Glomerular endothelial cell (primary cell): ENCODE measurements around the gene HBA1. TPM values are rescaled to one million over a fixed set of nuclear protein-coding genes. Genes with fewer than 3 reads are reported as not detected.
"Not testable (repeated sequence)": the region's sequence is repeated elsewhere in the genome, so short reads cannot be mapped to it uniquely, and the experiment has no call there.

Experiments
- DNase-seq: peaks from one replicate; pipeline ENCODE4 v3.0.0-alpha.2; 2011; ENCODE audit warnings: low read depth, low spot score; ENCODE audit errors: extremely low read depth
- total RNA-seq: library from RNA; depleted of rRNA; stranded (reverse); fragments of >200 nt; gene quantifications from 2 replicates; pipeline ENCODE4 v1.2.3, GENCODE V29; 2015

Gene HBA1
- total RNA-seq: not detected in 2 replicates

DNA sequence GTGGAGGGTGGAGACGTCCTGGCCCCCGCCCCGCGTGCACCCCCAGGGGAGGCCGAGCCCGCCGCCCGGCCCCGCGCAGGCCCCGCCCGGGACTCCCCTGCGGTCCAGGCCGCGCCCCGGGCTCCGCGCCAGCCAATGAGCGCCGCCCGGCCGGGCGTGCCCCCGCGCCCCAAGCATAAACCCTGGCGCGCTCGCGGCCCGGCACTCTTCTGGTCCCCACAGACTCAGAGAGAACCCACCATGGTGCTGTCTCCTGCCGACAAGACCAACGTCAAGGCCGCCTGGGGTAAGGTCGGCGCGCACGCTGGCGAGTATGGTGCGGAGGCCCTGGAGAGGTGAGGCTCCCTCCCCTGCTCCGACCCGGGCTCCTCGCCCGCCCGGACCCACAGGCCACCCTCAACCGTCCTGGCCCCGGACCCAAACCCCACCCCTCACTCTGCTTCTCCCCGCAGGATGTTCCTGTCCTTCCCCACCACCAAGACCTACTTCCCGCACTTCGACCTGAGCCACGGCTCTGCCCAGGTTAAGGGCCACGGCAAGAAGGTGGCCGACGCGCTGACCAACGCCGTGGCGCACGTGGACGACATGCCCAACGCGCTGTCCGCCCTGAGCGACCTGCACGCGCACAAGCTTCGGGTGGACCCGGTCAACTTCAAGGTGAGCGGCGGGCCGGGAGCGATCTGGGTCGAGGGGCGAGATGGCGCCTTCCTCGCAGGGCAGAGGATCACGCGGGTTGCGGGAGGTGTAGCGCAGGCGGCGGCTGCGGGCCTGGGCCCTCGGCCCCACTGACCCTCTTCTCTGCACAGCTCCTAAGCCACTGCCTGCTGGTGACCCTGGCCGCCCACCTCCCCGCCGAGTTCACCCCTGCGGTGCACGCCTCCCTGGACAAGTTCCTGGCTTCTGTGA lies at the start of gene HBA1:
TSS of gene HBA1 (plus strand) at position 204 of the 906 bp plus-strand sequence. CDS start at position 241, 37 bp downstream.
- DNase-seq: not testable (repeated sequence)

GRCh38 chr16:129075-129474 lies 47.4 kb upstream of the HBA1 start:
- DNase-seq: no peak

DNA sequence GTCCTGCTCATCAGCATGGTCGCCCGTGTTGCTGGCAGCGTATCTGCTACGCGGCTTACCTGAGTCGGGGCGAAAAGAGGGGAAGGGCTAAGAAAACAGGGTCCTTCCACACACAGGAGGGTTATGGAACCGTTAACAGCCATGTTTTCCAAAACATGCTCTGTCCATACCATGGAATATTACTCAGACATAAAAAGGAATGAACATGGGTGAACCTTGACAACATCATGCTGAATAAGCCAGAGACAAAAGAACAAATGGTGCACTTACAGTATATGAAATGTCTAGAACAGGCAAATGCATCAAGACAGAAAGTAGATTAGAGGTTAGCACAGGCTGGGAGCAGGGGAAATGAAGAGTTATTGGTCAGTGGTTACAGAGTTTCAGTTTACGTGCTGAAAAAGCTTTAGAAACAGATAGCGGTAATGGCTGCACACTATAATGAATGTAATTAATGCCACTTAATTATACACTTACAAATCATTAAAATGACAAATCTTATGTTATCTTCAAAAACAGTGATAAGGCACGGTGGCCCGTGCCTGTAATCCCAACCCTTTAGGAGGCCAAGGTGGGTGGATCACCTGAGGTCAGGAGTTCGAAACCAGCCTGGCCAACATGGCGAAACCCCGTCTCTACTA lies 45.8 kb upstream of the HBA1 start:
- no peak for DNase-seq

- DNase-seq: no peak
Measured at GRCh38 chr16:132120-132519, 44.4 kb upstream of the HBA1 start.

DNA sequence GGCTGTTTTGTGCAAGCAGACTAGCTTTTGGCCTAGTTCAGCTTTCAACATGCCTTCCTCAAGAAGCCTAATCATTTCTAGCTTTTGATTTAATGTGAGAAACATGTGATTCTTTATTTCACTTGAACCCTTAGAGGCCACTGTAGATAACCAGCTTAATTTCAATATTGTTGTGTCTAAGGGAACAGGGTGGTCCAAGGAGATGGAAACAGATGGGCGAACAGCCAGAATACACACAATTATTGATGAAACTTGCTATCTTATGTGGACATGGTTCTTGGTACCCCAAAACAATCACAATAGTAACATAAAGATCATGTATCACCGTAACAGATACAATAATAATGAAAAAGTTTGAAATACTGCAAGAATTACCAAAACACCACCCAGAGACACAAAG lies 42.8 kb upstream of the HBA1 start:
- DNase-seq: no peak

DNA sequence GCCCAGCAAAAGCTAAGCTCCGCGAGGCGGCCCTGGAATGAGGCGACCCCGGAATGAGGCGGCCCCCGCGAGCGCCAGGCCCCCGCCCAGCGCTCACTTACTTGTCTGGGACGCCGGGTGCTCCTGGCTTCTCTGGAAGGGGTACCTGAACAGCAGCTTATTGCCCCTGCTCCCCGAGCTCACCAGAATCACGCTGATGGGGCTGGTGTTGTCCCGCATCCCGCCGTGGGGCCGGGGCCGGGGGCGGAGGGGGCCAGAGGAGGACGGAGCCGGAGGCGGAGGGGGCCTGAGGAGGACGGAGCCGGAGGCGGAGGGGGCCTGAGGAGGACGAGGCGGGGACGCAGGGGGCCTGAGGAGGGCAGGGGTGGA lies 38.4 kb upstream of the HBA1 start:
- no peak for DNase-seq

GRCh38 chr16:140175-140857 lies 36.2 kb upstream of the HBA1 start:
- DNase-seq: no peak

- DNase-seq: no peak
Measured at GRCh38 chr16:142405-142967, 34.0 kb upstream of the HBA1 start.

- DNase-seq: no peak
Measured at GRCh38 chr16:143047-143446, 33.4 kb upstream of the HBA1 start.

DNA sequence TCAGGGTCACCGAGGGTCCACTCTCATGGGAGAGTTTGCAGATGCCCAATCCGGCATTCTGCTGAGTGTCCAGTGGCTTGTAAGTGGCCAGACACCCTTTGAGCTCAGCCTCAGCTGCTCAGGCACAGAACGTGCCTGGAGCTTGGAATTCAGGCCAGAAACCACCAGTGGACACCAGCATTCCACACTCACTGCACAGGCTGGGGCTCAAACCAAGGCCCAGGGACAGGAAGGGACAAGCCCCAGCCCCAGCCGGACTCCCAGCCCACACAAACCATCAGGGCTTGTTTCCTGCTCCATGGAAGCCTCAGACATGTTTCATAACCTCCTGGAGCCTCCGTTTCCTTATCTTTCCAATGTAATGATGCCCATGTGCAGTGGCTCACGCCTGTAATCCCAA lies 33.0 kb upstream of the HBA1 start:
- no peak for DNase-seq

DNA sequence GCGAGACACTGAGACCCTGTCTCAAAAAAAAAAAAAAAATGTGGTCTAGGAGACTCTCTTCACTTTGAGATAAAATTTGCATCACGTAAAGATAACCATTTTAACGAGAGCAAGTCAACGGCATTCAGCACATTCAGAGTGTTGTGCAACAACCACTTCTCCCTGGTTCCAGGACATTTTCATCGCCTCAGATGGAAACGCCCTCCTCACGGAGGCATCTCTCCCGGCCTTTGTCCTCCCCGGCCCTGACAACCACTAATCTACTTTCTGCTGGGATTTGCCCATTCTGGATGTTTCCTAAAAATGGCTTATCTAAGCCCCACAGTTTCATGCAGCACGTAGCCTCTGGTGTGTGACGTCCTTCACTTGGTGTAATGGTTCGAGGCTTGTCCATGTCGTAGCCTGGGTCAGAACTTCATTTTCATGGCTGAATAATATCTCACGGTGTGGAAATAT lies 31.7 kb upstream of the HBA1 start:
- DNase-seq: no peak

DNA sequence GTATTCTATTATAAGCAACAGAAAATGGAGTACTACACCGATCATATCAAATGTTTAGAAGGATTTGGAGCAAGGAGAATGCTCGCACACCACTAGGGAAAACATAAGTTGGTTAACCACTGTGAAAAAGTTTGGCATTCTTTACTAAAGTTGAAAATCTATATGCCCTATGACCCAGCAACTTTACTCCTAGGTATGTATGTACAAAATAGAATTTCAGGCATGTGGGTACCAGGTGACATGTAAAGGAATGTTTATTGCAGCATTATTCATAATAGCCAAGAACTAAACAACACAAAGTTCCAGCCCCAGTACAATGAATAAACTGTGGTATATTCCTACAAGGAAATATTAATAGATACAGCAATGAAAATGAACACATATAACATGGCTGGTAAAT lies 29.8 kb upstream of the HBA1 start:
- no peak for DNase-seq

- DNase-seq: no peak
Measured at GRCh38 chr16:149024-149660, 27.3 kb upstream of the HBA1 start.

- DNase-seq: no peak
Measured at GRCh38 chr16:152141-153128, 24.0 kb upstream of the HBA1 start, which contains the start of gene HBZ. Gene HBZ, plus strand, starts transcription at chr16:152644. Its CDS starts 266 bp downstream, at chr16:152910.

DNA sequence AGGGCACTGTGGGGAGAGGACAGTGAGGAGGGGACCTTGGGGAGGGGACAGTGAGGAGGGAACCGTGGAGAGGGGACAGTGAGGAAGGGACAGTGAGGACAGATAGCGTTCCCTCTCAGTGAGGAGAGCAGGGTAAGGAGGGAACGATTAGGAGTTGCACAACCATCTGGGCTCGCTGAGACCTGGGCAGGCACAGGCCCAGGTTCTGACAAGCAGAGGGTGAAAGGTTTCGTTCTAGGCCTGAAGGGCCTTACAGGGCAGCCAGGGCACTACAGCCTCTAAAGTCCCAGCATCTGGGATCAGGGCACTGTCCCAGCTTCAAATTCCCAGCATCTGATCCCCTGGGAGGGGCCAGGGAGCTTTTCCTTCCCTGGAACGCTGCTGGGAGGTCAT lies 23.4 kb upstream of the HBA1 start:
- not testable (repeated sequence) for DNase-seq

GRCh38 chr16:153550-154216 lies 22.8 kb upstream of the HBA1 start:
- not testable (repeated sequence) for DNase-seq

DNA sequence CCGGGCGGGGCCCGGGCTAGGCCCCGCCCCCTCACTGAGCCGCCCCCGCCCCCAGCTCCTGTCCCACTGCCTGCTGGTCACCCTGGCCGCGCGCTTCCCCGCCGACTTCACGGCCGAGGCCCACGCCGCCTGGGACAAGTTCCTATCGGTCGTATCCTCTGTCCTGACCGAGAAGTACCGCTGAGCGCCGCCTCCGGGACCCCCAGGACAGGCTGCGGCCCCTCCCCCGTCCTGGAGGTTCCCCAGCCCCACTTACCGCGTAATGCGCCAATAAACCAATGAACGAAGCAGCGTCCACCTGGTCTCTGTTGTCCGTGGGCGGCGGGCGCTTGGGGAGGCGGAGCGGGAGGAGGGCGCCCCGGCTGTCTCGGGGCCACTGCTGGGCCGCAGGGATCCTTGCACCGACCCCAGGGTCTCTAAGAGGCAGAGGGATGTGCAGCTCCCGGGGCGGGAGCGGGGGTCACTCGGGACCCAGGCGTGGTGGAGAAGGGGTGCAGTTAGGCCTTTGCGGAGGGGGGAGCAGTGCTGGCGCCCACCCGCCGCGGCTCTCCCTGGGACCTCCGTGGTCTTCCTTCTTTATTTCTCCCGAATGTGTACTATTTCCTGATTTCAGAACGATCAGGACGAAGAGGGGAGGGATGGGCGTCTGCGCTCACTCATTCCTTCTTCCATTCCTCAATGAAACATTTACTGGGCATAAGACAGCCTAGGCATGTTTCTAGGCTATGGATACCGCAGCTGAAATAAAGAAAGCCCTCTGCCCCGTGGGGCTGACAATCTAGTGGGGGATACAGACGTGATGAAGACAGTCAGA lies 22.1 kb upstream of the HBA1 start:
- no peak for DNase-seq

DNA sequence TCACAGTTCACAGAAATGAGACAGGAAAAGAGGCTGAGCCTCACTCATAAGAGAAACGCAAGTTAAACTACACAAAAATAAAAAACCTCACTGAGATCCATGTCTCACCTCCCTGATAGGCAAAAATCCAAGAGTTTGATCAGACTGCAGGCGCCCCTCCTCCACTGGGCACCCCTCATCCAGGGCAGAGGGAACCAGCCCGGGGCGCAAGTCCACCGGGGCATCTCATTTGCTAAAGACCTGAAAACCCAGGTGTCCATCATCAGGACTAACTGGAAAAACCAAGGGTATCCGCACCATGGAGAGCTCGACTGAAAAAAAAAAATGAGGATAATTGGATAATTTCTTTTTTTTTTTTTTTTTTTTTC lies 21.5 kb upstream of the HBA1 start:
- no peak for DNase-seq
